DOHH2 (cell line): ENCODE data around the gene SERINC2.

ENCODE experiments used
- EZH2phosphoT487 ChIP-seq: fragments of 200-600 bp; sonication (generic); IDR thresholded peaks from 2 replicates; pipeline ENCODE4 v1.6.1; 2017; ENCODE audit warnings: borderline replicate concordance, mild to moderate bottlenecking, antibody characterized with exemption, low read length, moderate library complexity, mixed read lengths
- TF ChIP-seq, protein P1 (sequence below): fragments of 200-600 bp; sonication (generic); IDR thresholded peaks from one replicate; pipeline ENCODE4 v1.5.1; 2014; ENCODE audit warnings: antibody characterized with exemption, mild to moderate bottlenecking, low read depth, low read length; ENCODE audit not compliant: poor library complexity, severe bottlenecking

DNA sequence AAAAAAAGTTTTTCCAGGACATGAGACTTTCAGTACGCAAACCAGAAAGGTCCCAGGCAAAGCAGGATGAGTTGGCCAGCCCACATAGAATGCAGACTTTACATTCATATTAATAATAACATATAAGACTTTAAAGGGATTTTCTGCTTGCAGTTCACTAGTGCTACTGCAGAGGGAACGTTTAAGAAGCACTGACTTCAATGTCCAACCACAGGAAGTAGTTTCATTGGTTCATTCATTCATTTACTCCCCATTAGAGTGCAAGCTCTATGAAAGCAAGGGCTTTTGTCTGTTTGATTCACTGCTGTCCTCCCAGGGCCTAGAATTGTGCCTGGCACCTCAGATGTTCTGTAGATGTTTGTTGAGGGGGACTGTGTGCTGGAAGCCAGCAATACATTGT, 11.8 kb upstream of the SERINC2 start:
- TF ChIP-seq, protein P1, sequence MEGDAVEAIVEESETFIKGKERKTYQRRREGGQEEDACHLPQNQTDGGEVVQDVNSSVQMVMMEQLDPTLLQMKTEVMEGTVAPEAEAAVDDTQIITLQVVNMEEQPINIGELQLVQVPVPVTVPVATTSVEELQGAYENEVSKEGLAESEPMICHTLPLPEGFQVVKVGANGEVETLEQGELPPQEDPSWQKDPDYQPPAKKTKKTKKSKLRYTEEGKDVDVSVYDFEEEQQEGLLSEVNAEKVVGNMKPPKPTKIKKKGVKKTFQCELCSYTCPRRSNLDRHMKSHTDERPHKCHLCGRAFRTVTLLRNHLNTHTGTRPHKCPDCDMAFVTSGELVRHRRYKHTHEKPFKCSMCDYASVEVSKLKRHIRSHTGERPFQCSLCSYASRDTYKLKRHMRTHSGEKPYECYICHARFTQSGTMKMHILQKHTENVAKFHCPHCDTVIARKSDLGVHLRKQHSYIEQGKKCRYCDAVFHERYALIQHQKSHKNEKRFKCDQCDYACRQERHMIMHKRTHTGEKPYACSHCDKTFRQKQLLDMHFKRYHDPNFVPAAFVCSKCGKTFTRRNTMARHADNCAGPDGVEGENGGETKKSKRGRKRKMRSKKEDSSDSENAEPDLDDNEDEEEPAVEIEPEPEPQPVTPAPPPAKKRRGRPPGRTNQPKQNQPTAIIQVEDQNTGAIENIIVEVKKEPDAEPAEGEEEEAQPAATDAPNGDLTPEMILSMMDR = no peak
- TF ChIP-seq EZH2phosphoT487 = no peak
